ENCODE measurements around the gene SYVN1. TPM values are rescaled to one million over a fixed set of nuclear protein-coding genes. Genes with fewer than 3 reads are reported as not detected.

Gene SYVN1
- total and polyA plus RNA-seq, 2 donors (not counting 1 experiment from before 2014, with no cell fraction given) = 187 to 282 TPM

- no peaks in the 10 kb centered on the region for H3K9me3 Mint-ChIP-seq (ENCODE audit: insufficient read depth)
- intact Hi-C loops (cut with micrococcal nuclease) = loop anchor here (5.0 to 10.0 kb wide), 4 partner anchors 149 to 501 kb away; partner anchors contain the start of genes ATG2A, MAP3K11, PCNX3 and POLA2
- peak overlapping the region; percentile 80 for H3K9ac ChIP-seq (ENCODE audit: low read length)
- ChIA-PET CTCF (interaction anchor here (0.6 to 7.7 kb wide), 14 partner anchors 8 to 203 kb away, joined by 3 to 118 read pairs (median 4); partner anchors contain the start of genes CAPN1, FAU, MRPL49 and SYVN1), POLR2A (interaction anchor here (0.6 to 2.9 kb wide), 4 partner anchors 8 to 1175 kb away, joined by 3 to 27 read pairs (median 4); partner anchors contain the start of genes FAU and MRPL49)
- peaks cover 44% of the 10 kb centered on the region for H4K20me1 ChIP-seq (ENCODE audit: control insufficient read depth, insufficient read depth, low read length, poor library complexity, severe bottlenecking)
- peak overlapping the region; percentile 81 for H3K27ac Mint-ChIP-seq
- ATAC-seq (ENCODE audit: low read depth) (no peak), DNase-seq (no peak)
- peaks cover 52% of the 10 kb centered on the region for H3K79me2 ChIP-seq (ENCODE audit: control insufficient read depth, insufficient read depth, low read length)
- peaks cover 0 to 27% of the 10 kb centered on the region in 2 experiments for H3K36me3 ChIP-seq (replicated peaks in 1 of 2; ENCODE audit: control extremely low read depth in 1 of 2, control insufficient read depth in 1 of 2, extremely low read depth in 1 of 2, insufficient read depth in 2 of 2, low read length in 1 of 2)
- H3K4me1 Mint-ChIP-seq = peaks cover 60% of the 10 kb centered on the region
- peak overlapping the region in 4 of 5 experiments; percentile 58 to 92 (median 72) for H3K4me3 ChIP-seq (ENCODE audit: control extremely low read depth in 1 of 5, extremely low read depth in 1 of 5, insufficient read depth in 1 of 5, low read depth in 2 of 5, low read length in 4 of 5)
- H3K27me3 Mint-ChIP-seq = no peaks in the 10 kb centered on the region
- peak overlapping the region; percentile 25 to 44 for H3K27ac ChIP-seq (ENCODE audit: low read length in 2 of 2)
- 29% methylated on average over 9 of the region's 14 CpGs for WGBS (ENCODE audit: insufficient coverage)
- H3K4me2 ChIP-seq (replicated peaks; ENCODE audit: low read depth, low read length, poor library complexity, severe bottlenecking) = peak overlapping the region; percentile 99
- H3K9me3 ChIP-seq (ENCODE audit: control extremely low read depth in 1 of 3, control insufficient read depth in 2 of 3, insufficient read depth in 1 of 3, low read length in 2 of 3) = no peaks in the 10 kb centered on the region
- H3K4me1 ChIP-seq (ENCODE audit: control insufficient read depth in 2 of 2, insufficient read depth in 2 of 2, low read length in 2 of 2) = peaks cover 30 to 58% of the 10 kb centered on the region in 2 donors
- no peak for TF ChIP-seq EZH2 (IDR thresholded peaks at IDR 0.05; ENCODE audit: borderline replicate concordance, insufficient read depth, low read depth, low read length, poor library complexity, severe bottlenecking)
- TF ChIP-seq CTCF (IDR thresholded peaks at IDR 0.05) = no peak
- no peaks in the 10 kb centered on the region for H3K27me3 ChIP-seq (replicated peaks in 1 of 4; ENCODE audit: control extremely low read depth in 1 of 4, control insufficient read depth in 3 of 4, insufficient read depth in 4 of 4, low read length in 3 of 4)
- peak overlapping the region; percentile 89 for H3K4me3 Mint-ChIP-seq
- peak overlapping the region; percentile 64 for H2AFZ ChIP-seq (ENCODE audit: insufficient read depth, low read depth, low read length, poor library complexity, severe bottlenecking)
These were observed 21.0 kb downstream of the SYVN1 start for GRCh38 chr11:65113361-65113756.
